GM21717 (cell line): ENCODE data around the gene CCNF.

Experiments used
- ATAC-seq: cut with Tn5 transposase; IDR thresholded peaks from one replicate; pipeline ENCODE4 v1.9.1; 2021; ENCODE audit warnings: mild to moderate bottlenecking, moderate library complexity; ENCODE audit not compliant: unreplicated experiment

CCNF gene

GRCh38 chr16:2483939-2484897 lies 55.0 kb downstream of the CCNF start:
- no peak for ATAC-seq

- ATAC-seq = no peak
Measured at GRCh38 chr16:2484898-2485508, 55.8 kb downstream of the CCNF start.

DNA sequence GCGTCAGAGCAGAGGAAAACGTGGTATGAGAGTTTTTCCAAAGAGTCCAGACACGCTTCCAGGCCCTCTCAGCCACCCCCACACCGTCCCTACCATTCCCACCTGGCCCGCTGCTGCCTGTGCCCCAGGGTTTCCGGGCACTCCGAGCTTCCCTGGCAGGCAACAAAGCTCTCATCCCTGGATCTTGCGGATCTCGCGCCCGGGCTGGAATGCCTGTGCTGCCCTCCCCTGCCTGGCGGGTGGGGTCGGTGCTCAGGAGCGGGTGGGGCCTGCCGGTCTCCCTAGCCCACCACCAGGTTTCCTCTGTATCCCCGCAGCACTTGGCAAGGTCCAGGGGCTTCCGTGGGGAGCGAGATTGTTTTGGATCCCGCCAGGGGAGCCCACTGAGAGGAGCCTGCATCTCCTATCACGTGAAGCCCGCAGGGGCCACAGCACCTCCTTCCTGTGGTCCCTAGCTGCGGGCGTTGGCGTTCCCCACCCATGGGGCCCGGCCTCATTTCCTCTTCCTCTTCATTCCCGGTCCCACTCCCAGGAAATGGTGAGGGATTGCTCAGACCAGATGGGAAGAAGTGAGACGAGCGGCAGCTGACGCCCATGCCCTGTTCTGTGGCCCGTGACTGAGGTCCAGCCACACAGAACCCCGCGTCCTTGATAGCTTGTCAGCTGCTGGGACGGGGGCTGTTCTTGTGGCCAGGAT lies 56.7 kb downstream of the CCNF start:
- no peak for ATAC-seq

DNA sequence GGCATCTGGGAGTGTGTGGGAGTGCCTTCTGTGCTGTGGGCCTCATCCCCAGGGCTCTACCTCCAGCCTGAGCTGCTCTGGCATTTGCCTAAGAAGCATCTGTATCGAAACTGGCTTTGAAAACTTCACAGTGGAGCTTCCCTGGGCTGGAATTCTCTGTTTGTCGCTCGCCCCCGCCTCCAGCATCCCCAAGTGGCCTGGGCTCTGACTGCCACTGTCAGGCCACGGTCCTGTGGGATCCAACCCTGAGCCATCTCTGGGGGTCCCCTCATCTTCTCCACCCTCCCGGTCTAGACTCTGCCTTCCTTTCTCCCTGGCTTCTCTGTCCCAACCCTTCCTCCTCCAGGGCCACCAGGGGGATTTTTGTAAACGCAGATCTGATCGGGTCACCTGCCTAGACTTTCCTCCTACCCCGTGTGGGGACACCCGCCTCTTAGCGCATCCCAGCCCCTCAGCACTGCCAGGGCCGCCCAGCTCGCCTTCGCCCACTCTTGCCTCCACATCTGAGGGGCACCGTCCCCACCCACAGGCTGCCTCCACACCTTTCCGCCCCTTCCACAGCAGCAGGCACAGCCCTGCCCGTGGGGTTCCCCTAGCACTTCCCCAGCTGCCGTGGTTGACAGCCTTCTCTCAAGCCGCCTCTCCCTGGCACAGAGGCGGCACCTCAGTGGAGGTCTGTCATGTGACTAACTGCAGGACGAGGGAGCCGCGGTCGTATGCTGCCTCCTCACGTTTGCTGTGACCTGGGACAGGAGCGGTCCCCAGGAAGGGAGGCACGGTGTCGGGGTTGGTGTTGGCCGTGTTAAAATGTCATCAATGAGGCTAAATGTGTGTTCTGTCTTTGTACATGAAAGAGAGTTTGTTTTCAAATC lies 57.6 kb downstream of the CCNF start:
- ATAC-seq = peak; percentile 49

DNA sequence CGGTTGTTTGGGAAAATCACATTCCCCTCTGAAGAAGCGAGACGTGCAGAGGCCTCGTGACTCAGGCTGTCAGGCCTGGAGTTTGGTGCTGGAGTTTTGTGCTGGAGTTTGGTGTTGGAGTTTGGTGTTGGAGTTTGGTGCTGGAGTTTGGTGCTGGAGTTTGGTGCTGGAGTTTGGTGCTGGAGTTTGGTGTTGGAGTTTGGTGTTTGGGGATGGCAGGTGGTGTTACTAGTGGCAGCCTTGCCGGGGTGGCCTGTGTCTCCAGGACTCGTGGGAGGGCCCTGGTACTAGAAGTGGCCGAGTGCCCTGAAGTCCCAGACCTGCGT lies 58.2 kb downstream of the CCNF start:
- no peak for ATAC-seq

GRCh38 chr16:2487903-2488531 lies 58.8 kb downstream of the CCNF start:
- ATAC-seq = no peak

- no peak for ATAC-seq
Measured at GRCh38 chr16:2489581-2489980, 60.3 kb downstream of the CCNF start.

GRCh38 chr16:2490190-2491105 lies 61.2 kb downstream of the CCNF start:
- no peak for ATAC-seq

DNA sequence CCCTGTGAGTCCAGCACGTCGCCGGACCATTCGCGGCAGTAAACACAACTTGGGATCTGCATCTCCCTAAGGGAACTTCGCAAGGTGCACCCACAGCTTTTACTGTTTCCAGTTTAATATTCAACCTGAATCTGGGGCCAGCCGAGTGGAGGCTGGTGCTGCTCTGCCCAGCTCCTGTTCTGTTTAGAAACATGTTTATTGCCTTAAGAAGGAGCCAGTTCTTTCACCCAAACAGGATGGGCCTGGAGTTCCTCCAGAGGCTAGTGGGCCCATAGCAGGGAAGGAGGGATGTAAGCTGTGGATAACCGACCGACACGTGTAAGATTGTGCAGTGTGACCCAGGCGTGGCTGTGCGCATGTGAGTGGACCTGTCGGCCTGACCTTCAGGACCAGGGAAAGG lies 63.0 kb downstream of the CCNF start:
- ATAC-seq = no peak

- no peak for ATAC-seq
Measured at GRCh38 chr16:2493605-2494004, 64.4 kb downstream of the CCNF start.

DNA sequence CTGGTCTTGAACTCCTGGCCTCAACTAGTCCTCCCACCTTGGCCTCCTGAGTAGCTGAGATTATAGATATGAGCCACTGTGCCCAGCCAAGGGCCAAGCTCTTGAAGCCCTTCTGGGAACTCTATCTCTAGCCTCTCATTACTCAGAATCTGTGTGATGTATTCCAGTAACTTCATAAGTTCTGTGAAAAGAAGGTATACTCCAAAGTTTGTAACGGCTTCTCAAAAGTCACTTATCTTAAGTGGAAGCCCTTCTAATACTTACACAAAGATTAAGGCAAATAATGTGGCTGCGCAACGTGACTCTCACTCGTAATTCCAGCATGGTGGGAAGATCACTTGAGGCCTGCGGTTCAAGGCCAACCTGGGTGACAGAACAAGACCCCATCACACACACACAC lies 65.4 kb downstream of the CCNF start:
- ATAC-seq = no peak

DNA sequence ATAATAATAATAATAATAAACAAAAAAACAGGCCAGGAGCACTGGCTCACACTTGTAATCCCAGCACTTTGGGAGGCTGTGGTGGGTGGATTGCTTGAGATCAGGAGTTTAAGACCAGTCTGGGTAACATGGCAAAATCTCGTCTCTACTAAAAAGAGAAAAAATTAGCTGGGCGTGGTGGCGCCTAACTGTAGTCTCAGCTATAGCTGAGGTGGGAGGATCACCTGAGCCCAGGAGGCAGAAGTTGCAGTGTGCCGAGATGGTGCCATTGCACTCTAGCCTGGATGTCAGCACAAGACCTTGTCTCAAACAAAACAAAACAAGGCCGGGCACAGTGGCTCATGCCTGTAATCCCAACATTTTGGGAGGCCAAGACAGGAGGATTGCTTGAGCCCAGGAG lies 65.8 kb downstream of the CCNF start:
- ATAC-seq = no peak

DNA sequence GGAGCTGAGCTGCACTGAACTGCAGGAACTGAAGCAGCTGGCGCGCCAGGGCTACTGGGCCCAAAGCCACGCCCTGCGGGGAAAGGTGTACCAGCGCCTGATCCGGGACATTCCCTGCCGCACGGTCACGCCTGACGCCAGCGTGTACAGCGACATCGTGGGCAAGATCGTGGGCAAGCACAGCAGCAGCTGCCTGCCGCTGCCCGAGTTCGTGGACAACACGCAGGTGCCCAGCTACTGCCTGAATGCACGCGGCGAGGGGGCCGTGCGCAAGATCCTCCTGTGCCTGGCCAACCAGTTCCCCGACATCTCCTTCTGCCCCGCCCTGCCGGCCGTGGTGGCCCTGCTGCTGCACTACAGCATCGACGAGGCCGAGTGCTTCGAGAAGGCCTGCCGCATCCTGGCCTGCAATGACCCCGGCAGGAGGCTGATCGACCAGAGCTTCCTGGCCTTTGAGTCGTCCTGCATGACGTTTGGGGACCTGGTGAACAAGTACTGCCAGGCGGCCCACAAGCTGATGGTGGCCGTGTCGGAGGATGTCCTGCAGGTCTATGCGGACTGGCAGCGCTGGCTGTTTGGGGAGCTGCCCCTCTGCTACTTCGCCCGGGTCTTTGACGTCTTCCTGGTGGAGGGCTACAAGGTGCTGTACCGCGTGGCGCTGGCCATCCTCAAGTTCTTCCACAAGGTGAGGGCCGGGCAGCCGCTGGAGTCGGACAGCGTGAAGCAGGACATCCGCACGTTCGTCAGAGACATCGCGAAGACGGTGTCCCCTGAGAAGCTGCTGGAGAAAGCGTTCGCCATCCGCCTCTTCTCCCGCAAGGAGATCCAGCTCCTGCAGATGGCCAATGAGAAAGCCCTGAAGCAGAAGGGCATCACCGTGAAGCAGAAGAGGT lies 67.2 kb downstream of the CCNF start:
- no peak for ATAC-seq

- ATAC-seq = no peak
Measured at GRCh38 chr16:2497116-2497630, 67.9 kb downstream of the CCNF start.

- ATAC-seq = no peak
Measured at GRCh38 chr16:2497695-2498484, 68.6 kb downstream of the CCNF start.

- no peak for ATAC-seq
Measured at GRCh38 chr16:2498531-2499253, 69.4 kb downstream of the CCNF start.

GRCh38 chr16:2499454-2499853 lies 70.2 kb downstream of the CCNF start:
- ATAC-seq = no peak
